Fibroblast of the aortic adventitia (primary cell): ENCODE data around the gene FAM186B. TPM values are rescaled to one million over a fixed set of nuclear protein-coding genes. Genes with fewer than 3 reads are reported as not detected.
"Not testable (repeated sequence)": the region's sequence is repeated elsewhere in the genome, so short reads cannot be mapped to it uniquely, and the experiment has no call there.

Experiments
- DNase-seq: peaks from one replicate; pipeline ENCODE4 v3.0.0-alpha.2; 2010; ENCODE audit warnings: low read depth
- H3K4me3 ChIP-seq: 2 replicates; pipeline ENCODE4 v1.5.1; 2011; ENCODE audit warnings: low read depth, mild to moderate bottlenecking, control low read depth, low read length, moderate library complexity
- CTCF ChIP-seq: IDR thresholded peaks from 2 replicates; pipeline ENCODE4 v1.5.1; 2011; ENCODE audit warnings: mild to moderate bottlenecking, low read length, control low read depth, inconsistent platforms; ENCODE audit not compliant: insufficient read depth
- total RNA-seq: library from RNA; depleted of rRNA; stranded (reverse); fragments of >200 nt; gene quantifications from 2 replicates; pipeline ENCODE4 v1.2.3, GENCODE V29; 2012; ENCODE audit warnings: low replicate concordance

Gene FAM186B
- total RNA-seq, result 0.45 and 2.7 TPM in 2 replicates

- DNase-seq, H3K4me3 ChIP-seq: not testable (repeated sequence)
Measured at GRCh38 chr12:49605539-49605938, at the start of gene FAM186B. Gene FAM186B (minus strand): TSS chr12:49605639. CDS start chr12:49605477, 162 bp downstream.

GRCh38 chr12:49654715-49655114, 49.3 kb upstream of the FAM186B start:
- no peak for DNase-seq
- TF ChIP-seq CTCF, result no peak
- H3K4me3 ChIP-seq, result no peak overlapping the region

GRCh38 chr12:49652921-49653520, 47.6 kb upstream of the FAM186B start:
- DNase-seq, result no peak
- TF ChIP-seq CTCF, result no peak
- H3K4me3 ChIP-seq, result no peak overlapping the region

GRCh38 chr12:49651855-49652254, 46.4 kb upstream of the FAM186B start:
- DNase-seq, result no peak
- TF ChIP-seq CTCF, result no peak
- H3K4me3 ChIP-seq, result no peak overlapping the region

- no peak for DNase-seq
- no peak for TF ChIP-seq CTCF
- no peak overlapping the region for H3K4me3 ChIP-seq
Measured at GRCh38 chr12:49649892-49650291, 44.5 kb upstream of the FAM186B start.

GRCh38 chr12:49649445-49649844, 44.0 kb upstream of the FAM186B start:
- no peak overlapping the region for H3K4me3 ChIP-seq
- TF ChIP-seq CTCF, result no peak
- no peak for DNase-seq

- no peak overlapping the region for H3K4me3 ChIP-seq
- no peak for DNase-seq
- no peak for TF ChIP-seq CTCF
Measured at GRCh38 chr12:49648712-49649003, 43.2 kb upstream of the FAM186B start.
